K562 (cell line): ENCODE data around the gene KRTAP1-1. TPM values are rescaled to one million over a fixed set of nuclear protein-coding genes. Genes with fewer than 3 reads are reported as not detected.

Source experiments
- ATAC-seq: fragments of 200-7000 bp; cut with Tn5 transposase; 3 replicates; pipeline ENCODE4 v1.9.1; 2020; ENCODE audit warnings: moderate library complexity
- BruUV-seq: library from RNA; stranded (reverse); fragments of 400-500 nt; replicated peaks from 2 replicates; lab custom pipeline; 2021; lab: Mats Ljungman, UMichigan
- CTCF ChIA-PET: fragments of 300-600 bp; formaldehyde crosslinking; extraction: SDS; loops from one replicate; lab custom pipeline; 2021; ENCODE audit warnings: low intra/inter-chr PET ratio; lab: Yijun Ruan, JAX
- POLR2A ChIA-PET: fragments of 300-600, 350-650 bp; sonication (Branson Sonifier 250); formaldehyde crosslinking; extraction: SDS; loops from one replicate; lab custom pipeline; 2021; ENCODE audit warnings: antibody characterized with exemption, inconsistent platforms; lab: Yijun Ruan, JAX
- DNase-seq, 4 experiments: peaks; one replicate each; pipeline versions ENCODE4 v3.0.0 to v3.0.0-alpha.2; 2011 to 2018; ENCODE audit warnings: low spot score in 3 of 4, mixed read lengths in 3 of 4; ENCODE audit errors: extremely low read depth in 1 of 4
- FAIRE-seq: peaks from 2 replicates; lab custom pipeline; 2011; peaks lifted over from hg19 to GRCh38; lab: Jason Lieb, UNC
- H2AFZ ChIP-seq: 2 replicates; pipeline ENCODE4 v1.6.0; 2011; ENCODE audit warnings: low read depth, low read length, control low read depth, inconsistent platforms
- H3K27ac ChIP-seq: fragments of 200-600 bp; 3 replicates; pipeline ENCODE4 v1.8.0; 2011; ENCODE audit warnings: low read depth, mild to moderate bottlenecking, control low read depth, inconsistent platforms, low read length, moderate library complexity, mixed read lengths; ENCODE audit errors: extremely low read depth
- H3K27me3 ChIP-seq, 2 experiments: fragments of 300-600 bp in 1 of 2; 2 replicates in 1 of 2; 3 replicates in 1 of 2; pipeline versions ENCODE4 v1.6.0 to v1.8.0; 2011; ENCODE audit warnings: inconsistent platforms in 2 of 2, low read length in 2 of 2, mild to moderate bottlenecking in 1 of 2, mixed read lengths in 1 of 2, moderate library complexity in 1 of 2; ENCODE audit not compliant: control insufficient read depth in 2 of 2, insufficient read depth in 2 of 2
- H3K36me3 ChIP-seq: fragments of 300-600 bp; 3 replicates; pipeline ENCODE4 v1.8.0; 2011; ENCODE audit warnings: mild to moderate bottlenecking, low read length, inconsistent platforms; ENCODE audit not compliant: control insufficient read depth, insufficient read depth
- H3K4me1 ChIP-seq, 2 experiments: fragments of 200-600 bp in 1 of 2; replicated peaks in 1 of 2; 2 replicates in 1 of 2; 3 replicates in 1 of 2; pipeline versions ENCODE4 v1.5.1 to v1.8.0; 2011; ENCODE audit warnings: inconsistent platforms in 2 of 2, low read length in 2 of 2, mild to moderate bottlenecking in 1 of 2, mixed read lengths in 1 of 2, moderate library complexity in 1 of 2; ENCODE audit not compliant: control insufficient read depth in 2 of 2, insufficient read depth in 2 of 2
- H3K4me2 ChIP-seq: 2 replicates; pipeline ENCODE4 v1.6.1; 2011; ENCODE audit warnings: low read length, control low read depth, inconsistent platforms, mixed read lengths; ENCODE audit not compliant: insufficient read depth
- H3K4me3 ChIP-seq: fragments of 200-600 bp; sonication (generic), shearing (Covaris generic); 2 replicates; pipeline ENCODE4 v1.5.1; 2016; ENCODE audit warnings: control low read depth, inconsistent platforms
- H3K79me2 ChIP-seq: fragments of 200-600 bp; 3 replicates; pipeline ENCODE4 v1.8.0; 2011; ENCODE audit warnings: low read length, inconsistent platforms; ENCODE audit not compliant: control insufficient read depth, insufficient read depth
- H3K9ac ChIP-seq, 2 experiments: 2 replicates each; pipeline versions ENCODE4 v1.6.0 to v1.6.1; 2011; ENCODE audit warnings: low read depth in 2 of 2, low read length in 2 of 2, control low read depth in 1 of 2, inconsistent platforms in 1 of 2, mild to moderate bottlenecking in 1 of 2, mixed read lengths in 1 of 2; ENCODE audit not compliant: insufficient read depth in 1 of 2
- H3K9me1 ChIP-seq: one replicate; pipeline ENCODE4 v1.6.0; 2011; ENCODE audit warnings: inconsistent platforms, mild to moderate bottlenecking, low read length, moderate library complexity; ENCODE audit not compliant: control insufficient read depth, insufficient read depth
- H3K9me3 ChIP-seq: replicated peaks from 2 replicates; pipeline ENCODE4 v1.5.1; 2011; ENCODE audit warnings: low read depth, low read length, inconsistent platforms; ENCODE audit not compliant: control insufficient read depth, insufficient read depth
- H4K20me1 ChIP-seq: replicated peaks from 2 replicates; pipeline ENCODE4 v1.6.1; 2011; ENCODE audit warnings: low read length, inconsistent platforms, mixed read lengths; ENCODE audit not compliant: control insufficient read depth, insufficient read depth
- ATF7 ChIP-seq: fragments of 450-650 bp; IDR thresholded peaks from 2 replicates; pipeline ENCODE4 v1.7.1; 2014; ENCODE audit warnings: mild to moderate bottlenecking, moderate library complexity
- CBX3 ChIP-seq, 2 experiments: IDR thresholded peaks; 1 replicate in 1 of 2; 2 replicates in 1 of 2; pipeline ENCODE4 v1.6.1; 2012; ENCODE audit warnings: inconsistent platforms in 2 of 2, low read length in 2 of 2, borderline replicate concordance in 1 of 2, control low read depth in 1 of 2
- CHD4 ChIP-seq: fragments of 200-600 bp; sonication (generic); IDR thresholded peaks from 3 replicates; pipeline ENCODE4 v1.6.1; 2012; ENCODE audit warnings: low read depth, mild to moderate bottlenecking, mixed read lengths, low read length, inconsistent platforms; ENCODE audit not compliant: insufficient read depth, insufficient replicate concordance, poor library complexity, severe bottlenecking
- ELK3 ChIP-seq: fragments of 450-650 bp; formaldehyde crosslinking; IDR thresholded peaks from 2 replicates; pipeline ENCODE4 v1.4.0; 2020; ENCODE audit warnings: mild to moderate bottlenecking
- FOXJ3 ChIP-seq: sonication (generic); formaldehyde crosslinking; IDR thresholded peaks from 2 replicates; pipeline ENCODE4 v1.4.0; 2020; ENCODE audit warnings: mild to moderate bottlenecking, missing genetic modification reagents
- IFI16 ChIP-seq: fragments of 250-450 bp; sonication (Bioruptor Pico); IDR thresholded peaks from 2 replicates; pipeline ENCODE4 v2.1.2; 2022; ENCODE audit warnings: mild to moderate bottlenecking, inconsistent platforms
- IRF2 ChIP-seq: sonication (generic); formaldehyde crosslinking; IDR thresholded peaks from 2 replicates; pipeline ENCODE4 v1.8.1; 2022; ENCODE audit warnings: mild to moderate bottlenecking, missing genetic modification reagents
- ZC3H4 ChIP-seq: sonication (generic); formaldehyde crosslinking; IDR thresholded peaks from 2 replicates; pipeline ENCODE4 v1.9.0; 2021; ENCODE audit warnings: missing genetic modification reagents, borderline replicate concordance
- ZNF165 ChIP-seq: fragments of 250-450 bp; sonication (Bioruptor Pico); IDR thresholded peaks from 2 replicates; pipeline ENCODE4 v1.4.0; 2020; ENCODE audit warnings: borderline replicate concordance
- ZNF253 ChIP-seq: fragments of 250-450 bp; sonication (Bioruptor Pico); conservative IDR thresholded peaks from 2 replicates; pipeline ENCODE4 v1.6.1; 2021; ENCODE audit warnings: mild to moderate bottlenecking
- WGBS: fragments of 100-300 bp; shearing (Covaris generic); methylation state at CpG from one replicate; pipeline ENCODE4 v1.1.6; 2016; ENCODE audit warnings: low coverage, mixed read lengths; ENCODE audit not compliant: insufficient coverage; ENCODE audit errors: missing lambda C conversion rate; 5-methylcytosine and 5-hydroxymethylcytosine counted together
- in situ Hi-C: fragments of 300-500 bp; cut with MboI; formaldehyde crosslinking; loops from 4 replicates; pipeline ENCODE4 v1.15.0; 2018; ENCODE audit warnings: inconsistent platforms, mixed read lengths
- intact Hi-C: fragments of 100-400 bp; cut with micrococcal nuclease; formaldehyde crosslinking; loops from 2 replicates; pipeline ENCODE4 v1.14.2; 2022
- polyA plus RNA-seq, 8 experiments: library from polyadenylated mRNA; depleted of rRNA in 4 of 8; stranded (reverse) in 5 of 8; unstranded in 3 of 8; fragments of >200 nt; fragmentation: Nextera tagmentation in 2 of 8; fragmentation: Illumina TruSeq in 1 of 8; extraction: Ambion mirVana in 2 of 8; extraction: Trizol in 1 of 8; gene quantifications; 2 replicates each; pipeline versions ENCODE4 v1.2.1 to v1.2.3, GENCODE V29; 2011 to 2014; ENCODE audit warnings: inconsistent platforms in 1 of 8, missing spikeins in 1 of 8
- total RNA-seq, 7 experiments: library from RNA; depleted of rRNA in 6 of 7; stranded (reverse); fragments of >200 nt in 6 of 7; fragmentation: Illumina TruSeq in 2 of 7; extraction: Trizol in 2 of 7; gene quantifications; 2 replicates each; pipeline versions ENCODE4 v1.2.1 to v1.2.3, GENCODE V29; 2011 to 2021; ENCODE audit warnings: low replicate concordance in 1 of 7
- TF ChIP-seq, protein P1 (sequence below): IDR thresholded peaks from 2 replicates; pipeline ENCODE4 v1.6.1; 2011; ENCODE audit warnings: borderline replicate concordance, low read depth, mild to moderate bottlenecking, moderate library complexity, low read length; ENCODE audit not compliant: insufficient read depth, poor library complexity, severe bottlenecking
- TF ChIP-seq, protein P2 (sequence below), 2 experiments: fragments of 150-350 bp in 1 of 2; IDR thresholded peaks; 2 replicates each; pipeline ENCODE4 v1.6.1; 2012 to 2016; ENCODE audit warnings: low read depth in 2 of 2, low read length in 2 of 2, mild to moderate bottlenecking in 1 of 2, moderate library complexity in 1 of 2

KRTAP1-1 gene
- total and polyA plus RNA-seq, 9 of the 15 experiments (the other 6 are each of a cell fraction or from before 2014, with no cell fraction given) = not detected

GRCh38 chr17:40992666-40993065 lies 48.6 kb downstream of the KRTAP1-1 start:
- DNase-seq (no peak), FAIRE-seq (no peak), ATAC-seq (no peak)
- H3K4me2 ChIP-seq = no peak overlapping the region
- no peaks in the 10 kb centered on the region for H3K36me3 ChIP-seq
- intact Hi-C loops = no loop called here
- TF ChIP-seq CBX3 (IDR thresholded peaks at IDR 0.05; ENCODE audit: borderline replicate concordance in 1 of 2, low read length in 2 of 2) (no peak), ZNF165 (no peak), ELK3 (CRISPR knock-in tag) (no peak), IRF2 (no peak), CHD4 (no peak), IFI16 (CRISPR knock-in tag) (no peak), ZC3H4 (CRISPR knock-in tag) (no peak), FOXJ3 (CRISPR knock-in tag) (no peak), ATF7 (no peak), ZNF253 (CRISPR knock-in tag) (no peak)
- TF ChIP-seq, protein P1, sequence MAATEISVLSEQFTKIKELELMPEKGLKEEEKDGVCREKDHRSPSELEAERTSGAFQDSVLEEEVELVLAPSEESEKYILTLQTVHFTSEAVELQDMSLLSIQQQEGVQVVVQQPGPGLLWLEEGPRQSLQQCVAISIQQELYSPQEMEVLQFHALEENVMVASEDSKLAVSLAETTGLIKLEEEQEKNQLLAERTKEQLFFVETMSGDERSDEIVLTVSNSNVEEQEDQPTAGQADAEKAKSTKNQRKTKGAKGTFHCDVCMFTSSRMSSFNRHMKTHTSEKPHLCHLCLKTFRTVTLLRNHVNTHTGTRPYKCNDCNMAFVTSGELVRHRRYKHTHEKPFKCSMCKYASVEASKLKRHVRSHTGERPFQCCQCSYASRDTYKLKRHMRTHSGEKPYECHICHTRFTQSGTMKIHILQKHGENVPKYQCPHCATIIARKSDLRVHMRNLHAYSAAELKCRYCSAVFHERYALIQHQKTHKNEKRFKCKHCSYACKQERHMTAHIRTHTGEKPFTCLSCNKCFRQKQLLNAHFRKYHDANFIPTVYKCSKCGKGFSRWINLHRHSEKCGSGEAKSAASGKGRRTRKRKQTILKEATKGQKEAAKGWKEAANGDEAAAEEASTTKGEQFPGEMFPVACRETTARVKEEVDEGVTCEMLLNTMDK = no peak
- TF ChIP-seq, protein P2, sequence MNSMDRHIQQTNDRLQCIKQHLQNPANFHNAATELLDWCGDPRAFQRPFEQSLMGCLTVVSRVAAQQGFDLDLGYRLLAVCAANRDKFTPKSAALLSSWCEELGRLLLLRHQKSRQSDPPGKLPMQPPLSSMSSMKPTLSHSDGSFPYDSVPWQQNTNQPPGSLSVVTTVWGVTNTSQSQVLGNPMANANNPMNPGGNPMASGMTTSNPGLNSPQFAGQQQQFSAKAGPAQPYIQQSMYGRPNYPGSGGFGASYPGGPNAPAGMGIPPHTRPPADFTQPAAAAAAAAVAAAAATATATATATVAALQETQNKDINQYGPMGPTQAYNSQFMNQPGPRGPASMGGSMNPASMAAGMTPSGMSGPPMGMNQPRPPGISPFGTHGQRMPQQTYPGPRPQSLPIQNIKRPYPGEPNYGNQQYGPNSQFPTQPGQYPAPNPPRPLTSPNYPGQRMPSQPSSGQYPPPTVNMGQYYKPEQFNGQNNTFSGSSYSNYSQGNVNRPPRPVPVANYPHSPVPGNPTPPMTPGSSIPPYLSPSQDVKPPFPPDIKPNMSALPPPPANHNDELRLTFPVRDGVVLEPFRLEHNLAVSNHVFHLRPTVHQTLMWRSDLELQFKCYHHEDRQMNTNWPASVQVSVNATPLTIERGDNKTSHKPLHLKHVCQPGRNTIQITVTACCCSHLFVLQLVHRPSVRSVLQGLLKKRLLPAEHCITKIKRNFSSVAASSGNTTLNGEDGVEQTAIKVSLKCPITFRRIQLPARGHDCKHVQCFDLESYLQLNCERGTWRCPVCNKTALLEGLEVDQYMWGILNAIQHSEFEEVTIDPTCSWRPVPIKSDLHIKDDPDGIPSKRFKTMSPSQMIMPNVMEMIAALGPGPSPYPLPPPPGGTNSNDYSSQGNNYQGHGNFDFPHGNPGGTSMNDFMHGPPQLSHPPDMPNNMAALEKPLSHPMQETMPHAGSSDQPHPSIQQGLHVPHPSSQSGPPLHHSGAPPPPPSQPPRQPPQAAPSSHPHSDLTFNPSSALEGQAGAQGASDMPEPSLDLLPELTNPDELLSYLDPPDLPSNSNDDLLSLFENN (IDR thresholded peaks at IDR 0.05; ENCODE audit: low read depth in 2 of 2, low read length in 2 of 2) = no peak
- no peak overlapping the region for H3K9ac ChIP-seq
- H3K9me1 ChIP-seq = no peaks in the 10 kb centered on the region
- BruUV-seq = no TSS peak
- no peaks in the 10 kb centered on the region for H3K9me3 ChIP-seq
- WGBS = 2% methylated on average over 3 of the region's 3 CpGs
- no peaks in the 10 kb centered on the region for H3K4me1 ChIP-seq
- no peak overlapping the region for H3K27ac ChIP-seq
- in situ Hi-C loops = no loop called here
- H4K20me1 ChIP-seq = no peaks in the 10 kb centered on the region
- H3K27me3 ChIP-seq = no peaks in the 10 kb centered on the region; a peak in 1 of 5 replicates
- no peak overlapping the region for H2AFZ ChIP-seq
- ChIA-PET POLR2A (interaction anchor here (1.3 kb wide), 1 partner anchor 20 kb away, joined by 5 read pairs; no protein-coding TSS in a partner anchor), CTCF (no interaction called here)
- no peaks in the 10 kb centered on the region for H3K79me2 ChIP-seq
- no peak overlapping the region for H3K4me3 ChIP-seq
